Ishikawa (cell line): ENCODE measurements around the gene CLSTN1.

Experiments
- CEBPB ChIP-seq: IDR thresholded peaks from 2 replicates; pipeline ENCODE4 v1.6.1; 2012
- EGR1 ChIP-seq: IDR thresholded peaks from 2 replicates; pipeline ENCODE4 v1.6.1; 2012
- FOXM1 ChIP-seq: IDR thresholded peaks from 2 replicates; pipeline ENCODE4 v1.6.1; 2012; ENCODE audit warnings: low read depth, borderline replicate concordance
- TCF12 ChIP-seq: IDR thresholded peaks from 2 replicates; pipeline ENCODE4 v1.6.1; 2012; ENCODE audit warnings: low read depth
- USF1 ChIP-seq: IDR thresholded peaks from 2 replicates; pipeline ENCODE4 v1.6.1; 2012

- TF ChIP-seq FOXM1 (no peak), TCF12 (no peak), USF1 (no peak), CEBPB (no peak), EGR1 (no peak)
Measured at GRCh38 chr1:9782897-9783296, 40.9 kb downstream of the CLSTN1 start.
